Stimulated activated naive B cell treated with anti-CD40 and anti-IgM and Interleukin-4, amounts not matched to agents 10 μg/mL and 1 μg/mL and 100 μg/mL, for 72 hours (primary cell): ENCODE measurements around the gene E2F6.

Experiments used
- ATAC-seq, 2 donors: fragments of 150-1000 bp; cut with Tn5 transposase; replicated peaks; 2 replicates each; pipeline ENCODE4 v1.10.0; 2021; ENCODE audit warnings: moderate library complexity in 1 of 2
- DNase-seq: peaks from one replicate; pipeline ENCODE4 v3.0.0; 2021
- H3K27ac Mint-ChIP-seq: one replicate; pipeline ENCODE4 v1.8.0; 2022; ENCODE audit warnings: mild to moderate bottlenecking, mixed read lengths
- H3K27me3 Mint-ChIP-seq, 2 donors: one replicate each; pipeline ENCODE4 v1.8.0; 2022; ENCODE audit warnings: mixed read lengths in 2 of 2
- H3K36me3 Mint-ChIP-seq, 2 donors: one replicate each; pipeline ENCODE4 v1.8.0; 2022; ENCODE audit warnings: mixed read lengths in 2 of 2, mild to moderate bottlenecking in 1 of 2
- H3K4me1 Mint-ChIP-seq, 2 donors: one replicate each; pipeline ENCODE4 v1.8.0; 2022; ENCODE audit warnings: mixed read lengths in 2 of 2, mild to moderate bottlenecking in 1 of 2
- H3K4me3 Mint-ChIP-seq, 2 donors: one replicate each; pipeline ENCODE4 v1.8.0; 2022; ENCODE audit warnings: mild to moderate bottlenecking in 2 of 2, mixed read lengths in 2 of 2, moderate library complexity in 1 of 2
- H3K9me3 Mint-ChIP-seq, 2 donors: one replicate each; pipeline ENCODE4 v1.8.0; 2022; ENCODE audit warnings: mixed read lengths in 2 of 2, mild to moderate bottlenecking in 1 of 2

Gene E2F6

GRCh38 chr2:11422491-11422865 is 43.5 kb downstream of the E2F6 start:
- DNase-seq = no peak
- Mint-ChIP-seq H3K4me3 (no peak overlapping the region), H3K36me3 (peaks cover 12 to 19% of the 10 kb centered on the region in 2 donors), H3K27me3 (peaks cover 5 to 6% of the 10 kb centered on the region in 2 donors), H3K27ac (no peak overlapping the region), H3K4me1 (no peaks in the 10 kb centered on the region), H3K9me3 (peaks cover 6% of the 10 kb centered on the region in 2 donors)
- ATAC-seq = no peak

- no peak for ATAC-seq
- H3K4me3 Mint-ChIP-seq = no peak overlapping the region
- peaks cover 6% of the 10 kb centered on the region in 2 donors for H3K9me3 Mint-ChIP-seq
- no peak for DNase-seq
- H3K36me3 Mint-ChIP-seq = peaks cover 12 to 19% of the 10 kb centered on the region in 2 donors
- H3K27ac Mint-ChIP-seq = no peak overlapping the region
- peaks cover 5 to 6% of the 10 kb centered on the region in 2 donors for H3K27me3 Mint-ChIP-seq
- H3K4me1 Mint-ChIP-seq = no peaks in the 10 kb centered on the region
Observed at GRCh38 chr2:11421863-11422490, 44.0 kb downstream of the E2F6 start.

DNA sequence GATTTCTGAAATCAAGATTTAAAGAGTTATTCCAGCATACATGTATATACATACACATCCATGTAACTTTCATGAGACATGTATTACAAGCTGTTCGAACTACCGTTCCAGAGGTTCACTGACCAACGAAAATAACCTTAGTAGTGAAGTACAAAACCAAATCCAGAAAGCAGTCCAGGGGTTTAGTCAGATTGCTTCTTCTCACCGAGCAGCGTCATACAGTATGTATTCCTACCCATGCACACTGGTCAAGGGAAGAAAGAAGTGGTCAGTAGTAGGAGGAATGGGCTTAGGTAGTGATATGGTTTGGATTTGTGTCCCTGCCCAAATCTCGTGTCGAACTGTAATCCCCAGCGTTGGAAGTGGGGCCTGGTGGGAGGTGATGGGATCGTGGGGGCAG is 45.3 kb downstream of the E2F6 start:
- ATAC-seq (no peak), DNase-seq (no peak)
- H3K9me3 Mint-ChIP-seq = peaks cover 6% of the 10 kb centered on the region in 2 donors
- H3K4me3 Mint-ChIP-seq = no peak overlapping the region
- peaks cover 5 to 6% of the 10 kb centered on the region in 2 donors for H3K27me3 Mint-ChIP-seq
- H3K27ac Mint-ChIP-seq = no peak overlapping the region
- peaks cover 9 to 16% of the 10 kb centered on the region in 2 donors for H3K36me3 Mint-ChIP-seq
- H3K4me1 Mint-ChIP-seq = no peaks in the 10 kb centered on the region

GRCh38 chr2:11420190-11420589 is 45.8 kb downstream of the E2F6 start:
- Mint-ChIP-seq H3K4me1 (no peaks in the 10 kb centered on the region), H3K4me3 (no peak overlapping the region), H3K27ac (no peak overlapping the region), H3K36me3 (peaks cover 9 to 15% of the 10 kb centered on the region in 2 donors), H3K27me3 (peaks cover 5 to 11% of the 10 kb centered on the region in 2 donors), H3K9me3 (peaks cover 6% of the 10 kb centered on the region in 2 donors)
- no peak for DNase-seq
- ATAC-seq = no peak

GRCh38 chr2:11419781-11420180 is 46.2 kb downstream of the E2F6 start:
- peaks cover 7 to 13% of the 10 kb centered on the region in 2 donors for H3K36me3 Mint-ChIP-seq
- peaks cover 5 to 12% of the 10 kb centered on the region in 2 donors for H3K27me3 Mint-ChIP-seq
- no peak overlapping the region for H3K27ac Mint-ChIP-seq
- peaks cover 6% of the 10 kb centered on the region in 2 donors for H3K9me3 Mint-ChIP-seq
- DNase-seq (no peak), ATAC-seq (no peak)
- H3K4me3 Mint-ChIP-seq = no peak overlapping the region
- H3K4me1 Mint-ChIP-seq = no peaks in the 10 kb centered on the region

DNA sequence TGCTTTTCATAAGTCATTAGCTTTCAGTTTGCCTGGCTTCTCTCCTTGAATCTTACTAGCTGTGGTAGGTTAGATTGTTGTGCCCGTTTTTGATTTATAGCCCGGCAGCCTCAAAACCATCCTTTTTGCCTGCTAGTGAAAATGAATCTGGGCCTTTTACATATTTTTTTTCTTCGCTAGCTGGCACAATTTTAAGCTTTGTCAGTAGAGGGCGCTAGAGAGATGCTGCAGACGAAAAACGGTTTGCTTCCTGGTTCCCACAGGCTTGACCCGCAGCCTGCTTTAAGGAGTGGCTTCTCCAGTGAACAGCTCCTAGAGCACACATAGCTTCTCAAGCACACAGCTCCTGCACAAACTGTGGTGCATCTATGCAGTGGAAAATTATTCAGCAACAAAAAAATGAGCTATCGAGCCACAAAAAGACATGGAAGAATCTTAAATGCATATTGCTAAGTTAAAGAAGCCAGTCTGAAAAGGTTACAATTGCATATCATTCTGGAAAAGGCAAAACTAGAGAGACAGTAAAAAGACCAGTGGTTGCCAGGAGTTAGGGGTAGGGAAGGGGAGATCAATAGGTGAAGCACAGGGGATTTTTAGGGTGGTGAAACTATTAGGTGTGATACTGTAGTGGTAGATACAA is 47.9 kb downstream of the E2F6 start:
- no peaks in the 10 kb centered on the region for H3K4me1 Mint-ChIP-seq
- H3K27me3 Mint-ChIP-seq = peaks cover 16 to 19% of the 10 kb centered on the region in 2 donors
- H3K36me3 Mint-ChIP-seq = peaks cover 6 to 22% of the 10 kb centered on the region in 2 donors
- ATAC-seq (no peak), DNase-seq (no peak)
- no peak overlapping the region for H3K27ac Mint-ChIP-seq
- no peak overlapping the region for H3K4me3 Mint-ChIP-seq
- peaks cover 6% of the 10 kb centered on the region in 2 donors for H3K9me3 Mint-ChIP-seq

- Mint-ChIP-seq H3K4me3 (no peak overlapping the region), H3K27me3 (peaks cover 21 to 29% of the 10 kb centered on the region in 2 donors), H3K9me3 (peaks cover 6% of the 10 kb centered on the region in 2 donors), H3K36me3 (peaks cover 6 to 19% of the 10 kb centered on the region in 2 donors), H3K4me1 (no peaks in the 10 kb centered on the region), H3K27ac (no peak overlapping the region)
- ATAC-seq (no peak), DNase-seq (no peak)
Observed at GRCh38 chr2:11416931-11417330, 49.0 kb downstream of the E2F6 start.

GRCh38 chr2:11416186-11416585 is 49.8 kb downstream of the E2F6 start:
- Mint-ChIP-seq H3K4me1 (no peaks in the 10 kb centered on the region), H3K27ac (no peak overlapping the region), H3K27me3 (peaks cover 21 to 29% of the 10 kb centered on the region in 2 donors), H3K9me3 (peaks cover 6% of the 10 kb centered on the region in 2 donors), H3K4me3 (no peak overlapping the region), H3K36me3 (peaks cover 6 to 19% of the 10 kb centered on the region in 2 donors)
- no peak for ATAC-seq
- no peak for DNase-seq

GRCh38 chr2:11414372-11415124 is 51.4 kb downstream of the E2F6 start:
- ATAC-seq = no peak
- peaks cover 6 to 19% of the 10 kb centered on the region in 2 donors for H3K36me3 Mint-ChIP-seq
- H3K27ac Mint-ChIP-seq = no peak overlapping the region
- peaks cover 6% of the 10 kb centered on the region in 2 donors for H3K9me3 Mint-ChIP-seq
- no peaks in the 10 kb centered on the region for H3K4me1 Mint-ChIP-seq
- DNase-seq = no peak
- H3K27me3 Mint-ChIP-seq = peaks cover 21 to 29% of the 10 kb centered on the region in 2 donors
- H3K4me3 Mint-ChIP-seq = no peak overlapping the region

DNA sequence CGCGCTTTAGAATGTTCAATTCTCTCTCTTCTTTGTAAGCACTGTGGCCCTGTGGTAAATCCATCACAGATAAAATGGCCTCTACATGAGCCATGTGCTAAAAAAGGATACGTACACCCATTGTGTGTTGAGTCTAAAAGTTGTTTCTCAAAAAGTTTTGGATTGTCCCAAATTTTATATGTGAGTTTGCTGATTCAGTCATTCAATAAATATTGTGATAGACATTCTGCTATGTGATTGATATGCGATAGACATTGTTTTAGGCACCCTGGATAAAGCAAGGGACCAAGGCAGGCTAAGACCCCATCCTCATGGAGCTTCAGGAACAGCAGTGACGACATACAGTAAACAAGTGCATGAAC is 53.5 kb downstream of the E2F6 start:
- no peak for DNase-seq
- Mint-ChIP-seq H3K9me3 (no peaks in the 10 kb centered on the region), H3K27me3 (peaks cover 19 to 23% of the 10 kb centered on the region in 2 donors), H3K36me3 (peaks cover 0 to 12% of the 10 kb centered on the region in 2 donors), H3K4me1 (no peaks in the 10 kb centered on the region), H3K27ac (no peak overlapping the region), H3K4me3 (no peak overlapping the region)
- ATAC-seq = no peak

GRCh38 chr2:11411768-11412448 is 54.1 kb downstream of the E2F6 start:
- Mint-ChIP-seq H3K27me3 (peaks cover 19 to 26% of the 10 kb centered on the region in 2 donors), H3K36me3 (peaks cover 0 to 12% of the 10 kb centered on the region in 2 donors), H3K9me3 (peaks cover 0 to 2% of the 10 kb centered on the region in 2 donors), H3K27ac (no peak overlapping the region), H3K4me3 (no peak overlapping the region), H3K4me1 (no peaks in the 10 kb centered on the region)
- ATAC-seq (no peak), DNase-seq (no peak)

GRCh38 chr2:11411244-11411643 is 54.7 kb downstream of the E2F6 start:
- Mint-ChIP-seq H3K36me3 (peaks cover 0 to 12% of the 10 kb centered on the region in 2 donors), H3K27me3 (peaks cover 19 to 28% of the 10 kb centered on the region in 2 donors), H3K4me3 (no peak overlapping the region), H3K9me3 (peaks cover 0 to 2% of the 10 kb centered on the region in 2 donors), H3K4me1 (no peaks in the 10 kb centered on the region), H3K27ac (no peak overlapping the region)
- no peak for DNase-seq
- no peak for ATAC-seq

GRCh38 chr2:11410101-11410500 is 55.9 kb downstream of the E2F6 start:
- peaks cover 0 to 10% of the 10 kb centered on the region in 2 donors for H3K36me3 Mint-ChIP-seq
- peaks cover 0 to 2% of the 10 kb centered on the region in 2 donors for H3K9me3 Mint-ChIP-seq
- DNase-seq = no peak
- H3K4me3 Mint-ChIP-seq = no peak overlapping the region
- H3K4me1 Mint-ChIP-seq = no peaks in the 10 kb centered on the region
- no peak overlapping the region for H3K27ac Mint-ChIP-seq
- ATAC-seq = no peak
- H3K27me3 Mint-ChIP-seq = peaks cover 19 to 23% of the 10 kb centered on the region in 2 donors

GRCh38 chr2:11409572-11409959 is 56.4 kb downstream of the E2F6 start:
- Mint-ChIP-seq H3K27me3 (peaks cover 17 to 23% of the 10 kb centered on the region in 2 donors), H3K9me3 (peaks cover 0 to 2% of the 10 kb centered on the region in 2 donors), H3K36me3 (peaks cover 0 to 10% of the 10 kb centered on the region in 2 donors), H3K4me3 (no peak overlapping the region), H3K4me1 (no peaks in the 10 kb centered on the region), H3K27ac (no peak overlapping the region)
- DNase-seq = no peak
- ATAC-seq = no peak
